Ascending aorta (tissue), 2 donors: ENCODE measurements around the gene ABHD17C. TPM values are rescaled to one million over a fixed set of nuclear protein-coding genes. Genes with fewer than 3 reads are reported as not detected.

ENCODE experiments used
- DNase-seq, 2 donors: peaks; one replicate each; pipeline ENCODE4 v3.0.0-alpha.2; 2019; ENCODE audit warnings: low spot score in 2 of 2
- H3K27ac ChIP-seq, 2 donors: fragments of 200-600 bp; sonication (generic); one replicate each; pipeline ENCODE4 v1.5.1; 2016 to 2017; ENCODE audit warnings: mild to moderate bottlenecking in 1 of 2
- H3K27me3 ChIP-seq: fragments of 200-600 bp; sonication (generic); one replicate; pipeline ENCODE4 v1.5.1; 2017
- H3K36me3 ChIP-seq, 2 donors: fragments of 200-600 bp; sonication (generic); one replicate each; pipeline ENCODE4 v1.5.1; 2016
- H3K4me1 ChIP-seq, 2 donors: fragments of 200-600 bp; sonication (generic); one replicate each; pipeline ENCODE4 v1.5.1; 2016 to 2017; ENCODE audit warnings: mild to moderate bottlenecking in 1 of 2
- H3K4me3 ChIP-seq, 2 donors: fragments of 200-600 bp; sonication (generic); one replicate each; pipeline ENCODE4 v1.5.1; 2016 to 2017; ENCODE audit warnings: mild to moderate bottlenecking in 1 of 2
- H3K9me3 ChIP-seq, 2 donors: fragments of 200-600 bp; sonication (generic); one replicate each; pipeline ENCODE4 v1.5.1; 2016
- CTCF ChIP-seq, 3 experiments: fragments of 200-600 bp in 2 of 3; fragments of 450-650 bp in 1 of 3; sonication (generic) in 2 of 3; IDR thresholded peaks; one replicate each; pipeline ENCODE4 v1.5.1; 2016 to 2019; ENCODE audit warnings: antibody characterized with exemption in 3 of 3, mild to moderate bottlenecking in 1 of 3, moderate library complexity in 1 of 3
- intact Hi-C: fragments of 100-400 bp; cut with DNase I; formaldehyde crosslinking; loops from one replicate; pipeline ENCODE4 v1.15.1; 2023
- total RNA-seq: library from RNA; depleted of rRNA; stranded (reverse); fragments of >200 nt; gene quantifications from one replicate; pipeline ENCODE4 v1.1.0, GENCODE V29; 2016

Gene ABHD17C
- total RNA-seq, 1 donor from 2014 or later, result 0.96 TPM

- no peaks in the 10 kb centered on the region for H3K4me1 ChIP-seq
These were observed 33.0 kb upstream of the ABHD17C start for GRCh38 chr15:80662129-80662528.

GRCh38 chr15:80662757-80663553 is 32.2 kb upstream of the ABHD17C start:
- no peak for TF ChIP-seq CTCF (IDR thresholded peaks at IDR 0.05)
- H3K4me1 ChIP-seq, result no peaks in the 10 kb centered on the region
- H3K27me3 ChIP-seq, result no peaks in the 10 kb centered on the region

More at GRCh38 chr15:80662129-80662528, 33.0 kb upstream of the ABHD17C start:
- intact Hi-C loops, result no loop called here
- Histone ChIP-seq H3K9me3 (no peaks in the 10 kb centered on the region), H3K27ac (no peak overlapping the region), H3K27me3 (no peaks in the 10 kb centered on the region), H3K4me3 (no peak overlapping the region), H3K36me3 (no peaks in the 10 kb centered on the region)
- TF ChIP-seq CTCF (IDR thresholded peaks at IDR 0.05), result no peak
- no peak for DNase-seq

GRCh38 chr15:80665151-80665550 is 30.0 kb upstream of the ABHD17C start:
- Histone ChIP-seq H3K4me3 (no peak overlapping the region), H3K27me3 (no peaks in the 10 kb centered on the region), H3K4me1 (no peaks in the 10 kb centered on the region), H3K27ac (no peak overlapping the region), H3K9me3 (no peaks in the 10 kb centered on the region), H3K36me3 (no peaks in the 10 kb centered on the region)
- TF ChIP-seq CTCF (IDR thresholded peaks at IDR 0.05), result no peak
- no peak for DNase-seq
- intact Hi-C loops, result no loop called here

More at GRCh38 chr15:80662757-80663553, 32.2 kb upstream of the ABHD17C start:
- H3K4me3 ChIP-seq, result no peak overlapping the region
- H3K9me3 ChIP-seq, result no peaks in the 10 kb centered on the region
- DNase-seq, result no peak
- no peaks in the 10 kb centered on the region for H3K36me3 ChIP-seq
- intact Hi-C loops, result no loop called here
- H3K27ac ChIP-seq, result no peak overlapping the region

- DNase-seq, result no peak
- Histone ChIP-seq H3K4me1 (no peaks in the 10 kb centered on the region), H3K36me3 (no peaks in the 10 kb centered on the region), H3K9me3 (no peaks in the 10 kb centered on the region), H3K27ac (no peak overlapping the region), H3K4me3 (no peak overlapping the region), H3K27me3 (no peaks in the 10 kb centered on the region)
- intact Hi-C loops, result no loop called here
- no peak for TF ChIP-seq CTCF (IDR thresholded peaks at IDR 0.05)
These were observed 27.2 kb upstream of the ABHD17C start for GRCh38 chr15:80667936-80668335.

GRCh38 chr15:80668546-80669236 is 26.4 kb upstream of the ABHD17C start:
- no peak for DNase-seq
- Histone ChIP-seq H3K9me3 (no peaks in the 10 kb centered on the region), H3K36me3 (no peaks in the 10 kb centered on the region), H3K27me3 (no peaks in the 10 kb centered on the region), H3K27ac (no peak overlapping the region), H3K4me1 (no peaks in the 10 kb centered on the region), H3K4me3 (no peak overlapping the region)
- TF ChIP-seq CTCF (IDR thresholded peaks at IDR 0.05), result no peak
- intact Hi-C loops, result no loop called here
